HG03457 (cell line): Measurements from ENCODE around the gene RTTN.
A peak's percentile ranks its signal among the peaks of the same experiment; 100 is the strongest.

ENCODE experiments used
- ATAC-seq: cut with Tn5 transposase; IDR thresholded peaks from one replicate; pipeline ENCODE4 v1.9.1; 2021; ENCODE audit warnings: moderate number of reproducible peaks; ENCODE audit not compliant: unreplicated experiment

The RTTN gene

GRCh38 chr18:70086085-70086484 is 119.4 kb downstream of the RTTN start:
- ATAC-seq, result no peak

- no peak for ATAC-seq
Measured at GRCh38 chr18:70085641-70086040, 119.8 kb downstream of the RTTN start.

DNA sequence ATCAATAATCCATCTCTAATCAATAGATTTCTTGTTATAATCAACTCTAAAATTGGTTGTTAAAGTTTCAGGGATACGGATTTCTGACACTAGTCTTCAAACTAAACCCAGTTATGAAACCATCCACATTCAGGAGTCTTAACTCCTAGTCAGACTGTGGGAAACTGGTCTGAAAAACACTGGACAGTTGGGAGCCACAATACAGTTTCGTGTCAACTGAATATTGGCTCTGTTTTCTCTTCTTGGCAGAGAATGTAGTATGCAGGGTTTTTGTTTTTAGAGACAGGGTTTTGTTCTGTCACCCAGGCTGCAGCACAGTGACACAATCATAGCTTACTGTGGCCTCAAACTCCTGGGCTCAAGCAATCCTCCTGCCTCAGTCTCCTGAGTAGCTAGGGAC is 123.1 kb downstream of the RTTN start:
- ATAC-seq, result no peak

GRCh38 chr18:70078106-70078505 is 127.4 kb downstream of the RTTN start:
- ATAC-seq, result no peak

GRCh38 chr18:70075906-70076305 is 129.6 kb downstream of the RTTN start:
- ATAC-seq, result no peak

GRCh38 chr18:70074116-70074515 is 131.4 kb downstream of the RTTN start:
- ATAC-seq, result no peak

- ATAC-seq, result no peak
Measured at GRCh38 chr18:70073432-70073831, 132.1 kb downstream of the RTTN start.

- no peak for ATAC-seq
Measured at GRCh38 chr18:70072678-70073077, 132.8 kb downstream of the RTTN start.

- ATAC-seq, result no peak
Measured at GRCh38 chr18:70069965-70070364, 135.5 kb downstream of the RTTN start.

GRCh38 chr18:70069382-70069781 is 136.1 kb downstream of the RTTN start:
- ATAC-seq, result no peak

- ATAC-seq, result no peak
Measured at GRCh38 chr18:70068981-70069380, 136.5 kb downstream of the RTTN start.

DNA sequence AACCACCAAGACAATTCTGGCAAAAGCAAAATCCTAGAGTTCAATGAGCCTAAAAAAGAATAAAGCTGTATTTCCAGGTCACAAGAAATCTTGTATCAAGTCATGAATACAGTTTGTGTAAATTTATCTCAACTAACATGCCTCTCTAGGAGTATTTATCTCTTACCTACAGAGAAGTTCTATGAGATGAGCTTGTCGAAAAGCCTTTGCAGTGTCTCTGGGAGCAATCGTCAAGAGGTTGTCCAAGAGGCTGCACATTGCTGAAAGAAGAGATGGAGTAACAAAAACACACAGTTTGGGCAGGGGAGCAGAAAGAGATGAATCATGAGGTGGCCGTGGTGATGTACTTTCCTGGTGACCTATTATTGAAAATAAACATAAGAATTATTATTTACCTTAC is 145.8 kb downstream of the RTTN start:
- no peak for ATAC-seq

- peak; percentile 97 for ATAC-seq
Measured at GRCh38 chr18:70058916-70059315, 146.6 kb downstream of the RTTN start.

- no peak for ATAC-seq
Measured at GRCh38 chr18:70047931-70048603, 157.4 kb downstream of the RTTN start.

- ATAC-seq, result no peak
Measured at GRCh38 chr18:70046796-70047195, 158.7 kb downstream of the RTTN start.

GRCh38 chr18:70046207-70046606 is 159.3 kb downstream of the RTTN start:
- no peak for ATAC-seq

DNA sequence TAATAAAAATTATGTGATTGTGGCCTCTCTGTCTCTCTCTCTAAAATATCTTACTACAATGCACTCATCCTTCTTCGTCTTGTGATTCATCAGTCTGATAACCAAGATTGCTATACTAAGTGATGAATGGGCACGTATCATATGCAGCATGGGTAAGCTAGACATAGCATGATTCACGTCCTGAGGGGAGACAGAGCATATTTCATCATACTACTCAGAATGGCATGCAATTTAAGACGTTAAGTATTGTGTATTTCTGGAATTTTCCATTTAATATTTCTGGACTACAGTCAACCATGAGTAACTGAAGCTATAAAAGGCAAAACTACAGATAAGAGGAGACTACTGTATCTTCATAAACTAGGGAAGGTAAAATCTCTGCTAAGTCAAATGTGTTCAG is 160.9 kb downstream of the RTTN start:
- ATAC-seq, result no peak

GRCh38 chr18:70041459-70042050 is 163.9 kb downstream of the RTTN start:
- no peak for ATAC-seq

- ATAC-seq, result no peak
Measured at GRCh38 chr18:70039186-70039585, 166.3 kb downstream of the RTTN start.

- ATAC-seq, result no peak
Measured at GRCh38 chr18:70037431-70038061, 167.9 kb downstream of the RTTN start.

GRCh38 chr18:70036771-70037347 is 168.6 kb downstream of the RTTN start:
- ATAC-seq, result peak; percentile 99

DNA sequence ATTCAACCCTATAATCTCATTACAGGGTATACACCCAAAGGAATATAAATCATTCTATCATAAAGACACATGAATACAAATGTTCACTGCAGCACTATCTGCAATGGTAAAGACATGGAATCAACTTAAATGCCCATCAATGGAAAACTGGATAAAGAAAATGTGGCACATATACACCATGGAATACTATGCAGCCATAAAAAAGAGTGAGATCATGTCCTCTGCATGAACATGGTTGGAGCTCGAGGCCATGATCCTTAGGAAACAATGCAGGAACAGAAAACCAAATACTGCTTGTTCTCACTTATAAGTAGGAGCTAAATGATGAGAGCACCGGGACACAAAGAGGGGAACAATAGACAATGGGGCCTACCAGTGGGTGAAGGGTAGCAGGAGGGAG is 169.3 kb downstream of the RTTN start:
- no peak for ATAC-seq
